CD4-positive, alpha-beta T cell treated with Interleukin-17A for 1 hour (primary cell): ENCODE data around the gene TRANK1.

Experiments
- DNase-seq: peaks from one replicate; pipeline ENCODE4 v3.0.0-alpha.2; 2020

The TRANK1 gene

DNA sequence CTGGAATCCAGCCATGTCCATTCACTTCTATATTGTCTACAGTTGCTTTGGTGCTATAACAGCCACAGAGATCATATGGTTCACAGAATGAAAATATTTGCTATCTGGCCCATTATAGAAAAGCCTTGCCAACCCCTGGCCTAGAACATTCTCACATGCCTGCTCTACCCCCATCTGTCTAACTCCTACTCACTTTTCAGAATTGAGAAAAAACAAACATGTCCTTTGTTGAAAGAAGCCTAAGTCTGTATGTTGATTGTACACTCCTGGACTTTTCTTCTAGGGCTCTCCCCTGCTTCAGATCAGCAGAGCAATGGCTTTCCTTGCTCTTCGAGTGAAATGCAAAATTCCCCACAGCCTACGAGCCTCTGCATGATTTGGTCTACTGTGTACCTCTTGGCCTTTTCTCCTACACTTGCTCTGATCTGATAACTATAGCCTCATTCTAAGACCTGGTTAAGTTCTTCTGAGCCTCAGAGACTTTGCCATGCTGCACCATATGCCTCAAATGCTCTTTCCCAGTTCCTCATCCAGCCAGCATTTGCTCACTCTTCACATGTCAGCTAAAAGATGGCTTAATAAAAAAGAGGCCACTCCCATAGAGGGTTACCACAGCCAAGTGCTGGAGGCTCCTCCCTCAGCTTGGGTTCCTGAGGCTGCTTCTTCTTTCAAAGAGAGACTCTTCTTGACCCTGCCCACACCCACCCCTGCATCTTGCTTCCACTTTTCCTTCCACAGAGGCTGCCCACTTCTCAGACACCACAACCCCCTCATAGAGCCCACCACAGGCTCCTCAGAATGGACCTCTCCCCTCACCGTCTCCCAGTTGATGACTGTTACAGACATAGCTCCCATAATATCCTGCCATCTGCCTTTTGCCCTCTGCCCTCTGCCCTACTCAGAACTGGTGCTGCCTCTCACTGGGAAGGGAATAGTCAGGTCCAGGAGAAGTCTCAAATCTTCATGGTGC is 157.6 kb downstream of the TRANK1 start:
- peak; percentile 3 for DNase-seq

DNA sequence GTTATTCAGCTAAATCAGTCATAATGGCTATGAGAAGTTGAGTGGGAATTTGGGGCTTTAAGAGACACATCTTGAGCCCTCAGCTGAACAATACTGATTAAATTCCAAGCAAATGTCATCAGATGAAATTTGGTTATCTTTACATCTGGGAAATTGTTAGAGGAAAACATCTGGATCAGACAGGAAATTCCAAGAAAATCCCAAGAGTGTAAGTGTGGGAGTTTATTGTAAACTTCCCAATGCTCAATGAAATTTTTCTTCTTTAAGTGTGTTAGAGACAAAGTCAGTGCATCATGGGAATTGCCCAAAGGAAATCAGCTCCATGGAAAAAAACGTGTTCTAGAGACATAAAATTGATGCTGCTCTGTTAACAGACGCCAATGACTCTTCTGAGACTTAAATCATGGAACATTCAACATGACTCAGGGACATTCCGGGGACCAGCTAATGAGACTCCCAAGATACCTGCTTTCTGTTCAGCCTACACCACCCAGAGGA is 160.7 kb downstream of the TRANK1 start:
- no peak for DNase-seq

DNA sequence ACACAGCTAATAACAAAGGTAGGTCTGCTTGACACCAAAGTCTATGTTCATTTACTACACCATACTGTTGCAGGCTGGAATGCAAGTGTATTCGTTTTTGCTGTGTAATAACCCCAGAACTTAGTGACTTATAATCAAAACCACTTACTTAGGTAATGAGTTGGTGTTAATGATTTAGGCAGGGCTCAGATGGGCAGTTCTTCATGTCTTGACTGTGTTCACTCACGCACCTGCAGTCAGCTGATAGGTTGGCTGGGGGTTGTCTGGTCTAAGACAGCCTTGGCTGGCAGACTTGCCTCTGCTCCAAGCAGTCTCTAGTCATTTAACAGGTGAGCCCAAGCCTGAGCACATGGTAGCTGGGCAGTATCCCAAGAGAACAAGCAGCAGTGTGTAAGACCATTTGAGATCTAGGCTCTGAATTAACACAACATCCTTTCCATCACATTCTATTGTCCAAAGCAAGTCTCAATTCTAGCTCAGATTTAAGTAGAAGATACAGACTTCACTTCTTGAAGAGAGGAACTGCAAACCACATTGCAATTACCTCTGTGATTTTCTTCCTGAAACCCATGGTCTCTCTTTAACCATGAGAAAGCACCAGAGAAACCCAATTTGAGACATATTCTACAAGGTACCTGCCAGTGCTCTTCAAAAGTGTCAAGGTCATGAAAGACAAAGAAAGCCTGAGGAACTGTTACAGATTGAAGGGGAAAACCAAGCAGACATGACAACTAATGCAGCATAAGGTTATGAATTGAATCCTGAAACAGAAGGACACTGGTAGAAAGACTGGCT is 167.2 kb downstream of the TRANK1 start:
- DNase-seq: no peak
